Globus pallidus (tissue), 1 donor: Measurements from ENCODE around the gene CDH22.

Source experiments
- DNase-seq: peaks from one replicate; pipeline ENCODE4 v3.0.0-alpha.2; 2015; ENCODE audit warnings: low spot score

The CDH22 gene

DNA sequence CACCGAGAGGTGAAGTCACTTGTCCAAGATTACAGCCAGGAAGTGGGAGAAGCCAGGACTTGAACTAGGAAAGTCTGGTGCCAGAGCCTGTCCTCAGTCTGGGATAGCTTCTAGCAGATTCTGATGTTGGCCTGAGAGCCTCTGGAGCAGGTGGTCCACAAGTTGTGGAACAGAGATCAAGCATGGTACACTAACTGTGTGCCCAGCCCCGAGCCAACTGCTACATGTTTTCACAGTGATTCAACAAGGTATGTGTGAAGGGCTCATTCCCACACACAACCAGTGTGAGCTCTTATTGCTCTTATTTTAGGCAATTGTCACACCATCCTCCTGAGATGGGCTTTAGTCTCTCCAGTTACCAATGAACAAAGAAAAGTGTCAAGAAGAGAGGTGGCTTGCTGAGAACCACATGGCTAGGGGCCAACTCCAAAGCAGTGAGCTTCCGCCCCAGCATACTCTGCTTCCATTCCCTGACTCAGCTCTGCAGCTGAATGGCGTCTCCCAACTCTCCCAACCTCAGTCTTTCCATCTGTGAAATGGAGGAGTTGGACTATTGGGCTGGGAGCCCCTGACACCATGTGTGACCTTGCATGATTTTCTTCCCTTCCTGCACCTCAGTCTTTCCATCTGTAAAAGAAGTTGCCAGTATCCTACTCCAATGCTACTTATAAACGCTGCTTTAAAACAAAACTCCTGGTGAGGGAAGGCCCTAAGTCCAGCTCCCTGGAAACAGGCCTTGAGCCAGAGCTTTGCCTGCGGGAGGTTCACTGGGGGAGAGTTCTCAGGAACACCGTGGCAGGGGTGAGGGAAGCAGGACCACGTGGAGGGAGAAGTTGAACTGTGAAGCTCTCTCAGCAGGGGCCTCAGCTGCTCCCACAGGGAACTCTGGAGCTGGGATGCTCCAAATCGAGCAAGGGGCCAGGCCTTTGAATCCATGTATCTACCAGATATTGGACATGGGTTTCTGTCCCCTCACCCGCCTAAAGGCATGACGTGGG lies 40.9 kb downstream of the CDH22 start:
- no peak for DNase-seq

DNA sequence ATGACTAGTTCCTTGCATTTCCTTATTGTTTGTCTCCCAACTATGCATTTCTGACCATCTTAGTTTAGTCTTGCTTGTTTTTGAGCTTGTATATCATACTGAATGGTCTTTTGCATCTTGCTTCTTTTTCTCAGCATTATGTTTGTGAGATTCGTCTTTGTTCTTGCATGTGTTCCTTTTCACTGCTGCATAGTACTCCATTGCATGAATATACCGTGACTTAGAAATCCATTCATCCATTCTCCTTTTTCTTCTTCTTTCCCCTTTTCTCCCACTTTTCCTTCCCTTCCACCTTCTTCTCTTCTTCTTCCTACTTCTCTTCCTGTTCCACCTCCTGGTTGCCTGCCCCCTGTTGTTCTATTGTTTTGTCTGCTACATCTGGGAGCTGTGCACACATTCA lies 42.8 kb downstream of the CDH22 start:
- no peak for DNase-seq

DNA sequence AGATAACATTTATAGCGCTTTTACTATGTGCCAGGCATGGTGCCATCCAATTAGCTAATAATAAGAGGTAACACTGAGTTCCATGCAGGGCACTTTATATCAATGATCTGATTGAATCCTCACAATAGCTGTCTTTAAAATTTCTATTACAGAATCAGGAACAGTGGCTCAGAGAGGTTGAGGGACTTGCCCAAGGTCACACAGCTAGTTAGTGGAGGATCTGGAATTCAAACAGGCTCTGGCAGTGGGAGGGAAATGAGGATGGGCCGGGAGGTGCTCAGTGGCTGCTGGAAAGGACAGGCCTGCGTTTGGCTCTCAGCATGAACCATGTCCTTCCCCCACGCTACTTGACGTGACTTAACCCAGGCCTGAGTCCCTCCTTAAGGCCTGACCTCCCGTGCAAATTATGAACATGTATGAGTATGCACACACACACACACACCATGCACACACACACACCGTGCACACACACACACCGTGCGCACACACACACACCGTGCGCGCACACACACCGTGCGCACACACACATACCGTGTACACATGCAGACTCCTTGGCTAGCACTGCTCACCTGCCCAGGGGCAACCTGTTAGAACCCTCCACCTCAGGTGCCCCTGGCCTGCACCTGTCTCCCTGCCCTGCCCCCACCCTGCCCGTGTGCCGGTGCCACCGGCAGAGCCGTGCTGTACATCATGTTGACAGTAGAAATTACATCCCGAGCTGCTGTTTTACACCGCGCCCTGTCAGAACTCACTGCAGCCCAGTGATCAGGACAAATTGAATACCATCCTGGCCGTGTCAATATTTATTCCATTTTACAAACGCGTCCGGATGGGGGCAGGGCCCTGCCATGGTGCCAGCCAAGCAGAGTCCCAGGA lies 43.7 kb downstream of the CDH22 start:
- DNase-seq = no peak

DNA sequence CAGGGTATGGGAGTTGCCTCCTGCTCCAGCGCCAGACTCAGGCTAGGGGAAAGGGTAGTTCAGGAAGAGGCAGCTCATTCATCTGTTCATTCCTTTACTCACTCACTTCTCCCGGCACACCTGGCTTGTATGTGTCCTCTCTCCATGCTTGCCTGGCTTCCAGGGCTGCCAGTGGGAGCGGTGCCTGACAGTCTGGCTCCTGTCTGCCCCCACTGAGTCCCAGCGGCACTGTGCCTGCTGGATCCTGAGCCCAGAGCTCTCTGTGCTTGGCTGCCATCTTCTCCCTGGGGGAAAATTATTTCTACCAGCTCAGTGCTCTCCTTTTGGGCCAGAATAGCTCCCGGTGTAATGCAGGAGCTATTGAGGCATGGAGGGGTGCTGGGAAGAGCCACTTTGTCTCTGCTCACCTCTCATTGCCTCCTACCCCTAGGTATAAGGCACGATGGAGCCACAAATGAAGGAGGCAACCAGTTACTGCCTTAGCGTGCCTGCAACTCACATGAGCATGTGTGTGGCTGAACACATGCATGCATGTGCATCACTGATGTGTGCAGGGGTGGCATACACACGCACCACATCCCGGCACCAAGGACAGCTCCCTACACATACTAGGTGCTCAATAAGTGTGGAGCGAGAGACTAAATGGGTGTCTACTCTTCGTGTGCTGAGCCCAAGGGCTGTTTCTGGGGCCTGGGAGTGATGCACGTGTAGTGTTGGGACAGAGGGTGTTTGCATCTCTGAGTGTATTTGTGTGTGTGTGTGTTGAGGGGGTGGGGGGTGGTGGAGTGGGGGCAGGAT lies 46.6 kb downstream of the CDH22 start:
- no peak for DNase-seq

DNA sequence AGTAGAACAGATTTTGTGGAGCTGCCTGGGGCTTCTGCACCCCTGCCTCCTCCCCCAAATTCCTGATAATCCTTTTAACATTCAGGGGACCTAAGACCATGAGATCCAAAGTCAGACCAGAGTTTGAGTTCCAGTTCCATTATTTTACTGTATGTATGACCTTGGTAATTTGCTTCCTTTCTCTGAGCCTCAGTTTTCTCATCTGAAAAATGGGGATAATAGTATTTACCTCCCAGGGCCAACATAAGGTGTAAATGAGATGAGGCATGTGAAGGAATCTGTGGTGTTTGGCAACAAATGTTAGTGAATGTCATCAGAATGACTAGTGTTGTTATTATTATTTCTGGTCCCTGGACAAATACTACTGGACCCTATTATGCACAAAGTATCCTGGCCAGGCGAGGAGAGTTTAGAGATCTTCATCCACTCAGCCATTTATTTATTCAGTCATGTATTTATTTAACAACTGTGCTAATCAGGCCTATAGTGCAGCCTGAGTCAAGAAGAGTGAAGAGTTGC lies 47.3 kb downstream of the CDH22 start:
- no peak for DNase-seq

DNA sequence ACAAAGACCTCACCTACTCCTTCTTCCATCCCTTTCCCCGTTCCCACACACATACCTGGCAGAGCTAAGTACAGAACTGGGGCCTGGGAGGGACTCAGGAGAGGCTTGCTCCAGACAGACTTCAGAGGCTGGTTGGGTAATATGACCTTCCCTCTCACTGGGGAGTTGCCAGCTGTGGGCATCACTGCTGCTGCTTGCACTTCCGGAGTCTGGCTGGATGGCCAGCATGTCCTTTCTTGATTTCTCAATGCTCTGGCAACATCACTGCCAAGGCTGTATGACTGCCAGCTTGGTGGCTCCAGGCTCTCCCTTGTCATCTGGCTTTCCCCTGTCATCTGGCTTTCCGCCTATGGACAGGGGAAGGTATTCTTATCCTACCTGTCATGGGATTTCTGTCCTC lies 47.8 kb downstream of the CDH22 start:
- no peak for DNase-seq

DNA sequence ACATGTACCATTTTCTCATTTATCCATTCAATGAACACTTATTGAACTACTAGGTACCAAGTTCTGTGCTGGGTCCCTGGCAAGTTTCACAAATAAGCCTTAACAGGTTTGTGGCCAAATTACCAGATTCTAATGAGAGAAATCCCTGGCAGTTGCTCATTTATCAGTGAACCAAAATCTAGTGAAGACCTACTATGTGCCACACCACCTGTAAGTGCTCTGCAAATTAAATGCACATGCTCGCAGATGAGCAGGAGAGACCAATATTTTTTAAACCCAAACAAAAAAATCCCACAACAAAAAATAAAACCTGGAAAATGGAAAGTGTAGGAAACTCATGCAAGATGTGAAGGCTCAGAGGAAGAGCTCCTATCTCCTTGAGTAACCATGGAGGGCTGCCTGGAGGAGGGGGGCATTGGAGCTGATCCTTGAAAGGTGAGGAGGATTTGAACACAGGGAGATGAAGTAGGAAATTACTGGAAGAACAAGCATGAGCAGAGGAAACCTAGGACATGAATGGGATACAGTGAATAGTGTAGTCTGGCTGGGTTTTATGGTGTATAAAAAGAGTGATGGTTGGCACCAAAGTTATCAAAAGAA lies 48.9 kb downstream of the CDH22 start:
- no peak for DNase-seq

DNA sequence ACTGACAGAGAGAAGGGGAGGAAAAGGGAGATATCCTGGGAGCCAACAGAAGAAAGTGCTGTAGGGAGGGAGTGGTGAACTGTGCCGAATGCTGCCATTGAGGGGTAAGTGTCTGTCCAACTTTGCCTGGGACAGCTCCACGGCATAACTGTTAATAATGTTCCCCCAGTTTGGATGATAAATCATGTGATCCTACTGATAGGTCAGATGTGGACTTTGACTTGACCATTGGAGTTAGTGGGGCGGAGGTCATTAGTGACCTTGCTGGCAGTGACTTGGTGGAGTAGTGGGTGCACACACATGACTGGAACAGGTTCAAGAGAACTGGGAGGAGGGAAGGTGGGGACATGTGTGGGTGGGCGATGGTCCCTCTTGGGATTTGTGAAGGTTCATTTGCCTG lies 50.4 kb downstream of the CDH22 start:
- DNase-seq = no peak

DNA sequence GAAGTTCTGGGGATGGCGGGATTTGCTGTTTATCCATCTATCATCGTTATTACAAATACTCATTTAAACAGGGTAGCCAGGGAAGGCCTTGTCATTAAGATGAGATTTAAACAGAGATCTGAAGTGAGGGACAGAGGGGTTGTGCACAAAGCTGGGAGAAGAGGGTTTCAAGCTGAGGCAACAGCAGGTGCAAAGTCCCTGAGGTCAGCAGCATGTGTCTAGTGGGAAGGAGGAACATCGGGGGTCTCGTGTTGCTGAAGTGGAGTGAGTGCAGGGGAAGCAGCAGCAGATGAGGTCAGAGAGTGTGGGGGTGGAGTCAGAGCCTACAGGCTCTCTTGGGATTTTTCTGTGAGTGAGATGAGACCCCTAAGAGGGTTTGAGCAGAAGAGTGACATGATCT lies 52.0 kb downstream of the CDH22 start:
- DNase-seq = no peak

DNA sequence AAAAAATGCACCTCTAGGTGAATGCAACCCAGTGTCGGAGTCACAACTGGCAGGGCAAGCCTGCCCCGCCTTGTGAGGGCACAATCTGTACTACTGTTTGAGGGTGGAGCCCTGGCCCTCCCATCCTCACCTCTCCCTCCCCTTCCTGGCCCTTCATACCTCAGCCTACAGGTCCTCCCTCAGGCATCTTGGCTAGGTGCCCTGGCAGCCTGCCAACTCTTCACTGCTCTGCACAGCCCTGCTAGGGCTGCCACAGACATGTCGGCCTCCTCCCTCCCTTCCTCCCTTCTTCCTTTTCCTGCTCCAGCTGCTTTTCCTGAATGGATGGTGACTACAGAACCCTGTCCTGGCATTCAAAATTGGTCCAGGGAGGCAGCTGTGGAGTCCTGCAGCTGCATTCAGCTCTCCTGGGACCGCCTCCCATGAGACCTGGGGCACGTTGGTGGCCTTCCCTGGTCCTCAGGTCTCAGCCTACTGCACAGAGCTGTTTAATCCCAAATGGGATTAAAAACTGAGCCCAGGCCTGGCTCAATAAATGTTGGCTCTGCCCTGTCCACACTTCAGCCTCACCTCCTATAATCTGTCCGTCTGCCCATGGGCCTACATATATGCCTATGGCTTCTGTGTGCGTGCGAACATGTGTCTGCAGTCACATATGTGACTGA lies 52.7 kb downstream of the CDH22 start:
- no peak for DNase-seq

DNA sequence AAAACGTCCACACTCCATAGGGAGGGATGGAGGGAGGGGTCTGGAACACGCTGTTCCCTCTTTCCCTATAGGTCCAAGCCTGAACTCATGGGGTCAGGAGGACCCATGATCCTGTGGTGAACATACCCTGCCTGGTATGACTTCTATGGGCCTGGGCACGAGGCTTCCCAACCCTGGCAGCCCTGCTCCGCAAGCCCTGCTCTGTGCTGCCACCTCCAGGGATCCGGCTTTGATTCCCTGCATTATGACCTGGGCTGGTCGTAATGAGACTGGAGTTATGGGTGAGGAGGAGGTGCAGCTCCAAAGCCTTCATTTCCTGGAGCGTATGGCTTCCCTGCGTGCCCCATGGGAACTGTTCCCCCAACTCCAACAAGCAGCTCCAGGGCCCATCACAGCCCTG lies 54.9 kb downstream of the CDH22 start:
- no peak for DNase-seq

DNA sequence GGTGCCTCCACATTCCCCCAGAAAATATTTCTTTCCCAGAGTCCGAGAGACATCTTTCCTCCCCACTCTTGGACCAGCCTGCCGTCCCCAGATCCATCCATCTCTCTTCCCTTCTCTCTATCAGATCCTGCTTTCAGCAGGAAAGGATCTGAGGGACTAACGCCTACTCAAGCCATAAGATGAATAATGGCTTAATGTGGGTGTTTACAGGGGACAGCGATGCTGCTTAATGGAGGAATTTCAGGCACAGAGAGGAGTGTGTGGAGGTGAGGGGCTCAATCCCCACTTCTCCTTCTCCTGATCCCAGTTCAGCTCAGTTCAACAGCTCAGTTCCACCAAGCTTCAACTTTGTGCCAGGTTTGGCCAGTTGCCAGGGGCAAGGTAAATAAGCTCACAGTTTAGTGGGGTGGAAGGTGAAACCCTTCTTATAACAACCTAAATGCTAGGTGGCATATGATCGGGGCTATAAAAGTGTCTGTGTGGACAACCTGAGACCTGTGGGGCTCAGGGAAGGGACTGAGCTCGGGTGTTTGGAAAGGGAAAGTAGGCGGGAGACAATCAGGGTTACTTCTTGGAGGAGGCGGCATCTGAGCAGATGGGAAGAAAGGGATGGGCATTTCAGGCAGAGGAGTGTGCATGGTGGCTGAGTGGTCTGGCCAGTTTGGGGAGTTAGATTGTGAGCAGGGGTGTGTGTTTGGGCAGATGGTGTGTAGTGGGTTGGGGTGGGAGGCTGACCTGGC lies 55.8 kb downstream of the CDH22 start:
- no peak for DNase-seq

DNA sequence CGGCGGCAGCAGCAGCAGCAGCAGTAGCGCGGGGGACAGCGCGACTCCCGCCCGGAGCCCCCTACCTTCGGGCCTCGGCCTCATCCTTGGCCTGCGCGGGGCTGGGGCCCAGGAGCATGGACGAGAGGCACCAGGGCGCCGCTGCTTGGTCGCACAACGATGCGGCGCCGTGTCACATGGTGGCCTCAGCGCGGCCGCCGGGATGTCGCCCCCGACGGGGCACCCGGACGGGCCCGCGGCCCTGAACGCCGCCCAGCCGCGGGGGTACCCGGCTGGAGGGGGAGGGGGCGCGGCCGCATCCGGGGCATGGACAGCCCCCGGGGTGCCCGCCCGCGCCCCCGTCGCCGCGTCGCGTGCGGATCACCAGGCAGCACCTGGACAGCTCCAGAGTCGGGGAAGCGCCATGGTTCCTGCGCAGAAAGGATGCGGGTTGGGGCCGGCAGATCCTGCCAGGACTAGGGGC lies 57.1 kb downstream of the CDH22 start:
- no peak for DNase-seq

DNA sequence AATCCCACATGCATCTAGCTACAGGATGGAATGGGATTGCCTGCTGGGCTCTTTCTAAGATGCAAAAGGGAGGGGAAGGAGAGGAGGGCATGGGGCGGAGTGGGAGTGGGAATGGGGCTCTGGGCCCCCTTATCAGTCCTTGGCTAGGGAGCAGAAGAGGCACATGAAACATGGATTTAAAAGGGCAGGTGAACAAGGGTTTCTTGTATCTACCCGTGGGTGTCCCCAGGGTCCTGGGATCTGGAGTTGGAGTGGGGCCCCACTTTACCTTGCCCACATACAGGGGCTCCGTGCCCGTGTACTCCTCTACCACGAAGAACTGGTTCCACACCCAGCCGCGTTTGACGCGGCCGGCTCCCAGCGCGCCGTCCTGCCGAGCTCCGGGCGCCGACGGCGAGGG lies 57.5 kb downstream of the CDH22 start:
- no peak for DNase-seq

DNA sequence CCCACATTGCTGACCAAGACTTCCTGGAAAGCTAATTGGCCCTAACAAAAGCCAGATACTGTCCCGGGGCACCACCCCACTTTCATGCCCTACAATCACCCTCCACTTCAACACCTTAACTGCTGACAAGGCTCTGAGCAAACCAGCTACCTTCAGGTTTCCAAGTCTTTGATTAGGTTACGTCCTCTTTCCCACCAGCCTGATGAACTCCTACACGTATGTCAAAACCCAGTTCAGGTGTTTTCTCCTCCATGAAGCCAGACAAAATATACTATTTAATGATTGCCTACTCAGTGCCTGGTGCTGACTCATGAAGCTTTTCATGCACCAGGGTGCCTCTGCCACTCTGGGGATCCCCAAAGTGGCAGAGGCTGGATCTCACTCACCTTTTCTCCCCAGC lies 58.6 kb downstream of the CDH22 start:
- no peak for DNase-seq

DNA sequence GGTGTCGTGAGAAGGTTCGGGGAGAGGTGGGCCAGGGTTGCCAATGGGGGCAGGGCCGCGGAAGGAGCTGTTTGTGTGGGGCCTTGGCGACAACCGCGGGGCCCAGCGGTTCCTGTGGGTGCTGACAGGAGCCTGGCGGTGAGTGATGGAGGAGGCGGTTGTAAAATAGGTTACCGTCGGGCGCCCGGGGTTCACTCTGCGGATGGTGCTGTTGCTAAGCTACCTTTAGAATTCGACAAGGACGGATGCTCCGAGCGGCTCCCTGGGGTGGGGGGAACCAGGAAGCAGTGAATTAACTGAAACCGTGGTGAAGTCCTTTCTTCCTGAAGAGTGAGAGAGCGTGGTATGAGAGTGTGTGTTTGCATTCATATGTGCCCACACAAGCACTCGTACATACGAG lies 61.7 kb downstream of the CDH22 start:
- no peak for DNase-seq

DNA sequence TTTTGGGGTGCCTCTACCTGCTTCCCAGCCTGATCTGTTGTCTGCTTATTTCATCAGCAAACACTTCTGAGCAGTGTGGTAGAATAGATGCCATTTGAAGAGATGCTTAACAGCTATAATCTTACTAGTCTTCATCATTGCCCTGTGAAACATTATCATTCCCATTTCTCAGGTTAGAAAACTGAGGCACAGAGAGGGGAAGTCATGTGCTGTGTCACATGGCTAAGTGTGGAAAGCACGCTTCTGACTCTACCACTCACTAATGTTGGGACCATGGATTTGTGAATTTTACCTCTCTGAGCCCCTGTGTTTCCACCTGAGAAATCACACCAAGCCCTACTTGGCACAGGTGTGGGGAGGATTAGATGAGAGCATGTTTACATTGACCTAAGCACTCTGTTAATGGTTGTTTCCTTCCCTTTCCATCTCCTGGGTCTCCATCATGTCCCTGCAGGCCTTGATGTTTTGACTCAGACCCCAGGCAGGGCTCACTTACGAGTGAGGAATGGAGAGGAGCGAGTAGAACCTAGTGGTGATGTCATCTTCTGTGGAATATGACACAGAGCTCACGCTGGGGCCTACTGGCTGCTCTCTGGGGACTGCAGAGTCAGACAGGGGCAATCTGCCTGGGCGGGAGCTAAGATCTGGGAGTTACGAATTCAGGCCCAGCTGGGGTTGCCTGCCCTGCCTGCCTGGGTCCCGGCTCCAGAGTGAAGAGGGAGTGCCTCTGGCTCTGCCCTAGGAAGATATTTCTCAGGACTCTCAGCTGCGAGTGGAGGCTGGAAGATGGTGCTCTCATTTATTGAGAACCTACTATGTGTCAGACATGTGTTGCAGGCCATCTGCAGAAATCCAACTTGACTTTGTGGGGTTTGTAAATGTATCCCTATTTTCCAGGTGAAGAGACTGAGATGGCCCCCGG lies 64.3 kb downstream of the CDH22 start:
- no peak for DNase-seq

DNA sequence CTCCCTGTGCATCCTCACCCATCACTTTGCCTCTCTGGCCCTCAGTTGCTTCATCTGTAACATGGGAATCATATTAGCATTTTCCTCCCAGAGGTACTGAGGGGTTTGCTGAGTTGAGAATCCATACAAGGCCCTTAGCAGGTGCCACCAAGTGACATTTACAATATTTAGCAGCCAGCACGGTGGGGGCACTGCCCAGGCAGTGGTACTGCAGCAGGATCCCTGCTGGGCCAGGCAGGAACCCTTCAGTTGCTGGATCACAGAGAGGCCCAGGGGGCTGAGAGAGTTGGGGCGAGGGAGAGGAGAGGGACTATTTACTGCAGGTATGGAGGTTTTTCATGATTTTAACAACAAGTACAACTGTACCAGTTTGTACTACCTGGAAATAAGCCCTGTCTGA lies 65.9 kb downstream of the CDH22 start:
- no peak for DNase-seq

DNA sequence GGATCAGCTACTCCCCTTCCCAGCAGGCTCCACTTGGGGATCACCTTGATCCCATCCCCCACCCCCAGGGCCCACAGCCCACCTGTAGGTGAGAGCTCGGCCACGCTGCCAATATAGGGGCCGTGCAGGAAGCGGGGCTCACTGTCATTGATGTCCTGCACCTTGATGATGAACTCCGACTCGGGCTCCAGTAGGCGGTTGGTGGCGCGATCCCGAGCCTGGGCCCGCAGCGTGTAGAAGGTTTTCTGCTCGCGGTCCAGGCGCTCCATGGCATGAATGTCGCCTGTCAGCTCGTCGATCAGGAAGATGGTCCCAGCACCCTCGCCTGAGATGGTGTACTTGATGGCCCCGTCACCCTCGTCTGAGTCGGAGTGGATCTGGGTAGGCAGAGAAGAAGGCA lies 67.4 kb downstream of the CDH22 start:
- DNase-seq = no peak
